HepG2 (cell line): ENCODE measurements around the gene ZNF554.

Experiments used
- EZH2 ChIP-seq: conservative IDR thresholded peaks from 2 replicates; pipeline ENCODE4 v1.6.1; 2012; ENCODE audit warnings: mild to moderate bottlenecking, low read depth, low read length, moderate library complexity
- JUND ChIP-seq: sonication (generic); formaldehyde crosslinking; IDR thresholded peaks from 2 replicates; pipeline ENCODE4 v1.8.0; 2022; ENCODE audit warnings: mild to moderate bottlenecking, missing genetic modification reagents
- KAT7 ChIP-seq: IDR thresholded peaks from 2 replicates; pipeline ENCODE4 v1.6.1; 2018; ENCODE audit warnings: borderline replicate concordance, missing compliant biosample characterization
- MXI1 ChIP-seq: IDR thresholded peaks from 3 replicates; pipeline ENCODE4 v1.6.1; 2012; ENCODE audit warnings: low read depth, low read length, inconsistent platforms, borderline replicate concordance
- NFE2 ChIP-seq: sonication (generic); formaldehyde crosslinking; IDR thresholded peaks from 2 replicates; pipeline ENCODE4 v1.4.0; 2020; ENCODE audit warnings: missing genetic modification reagents
- STAT5B ChIP-seq: sonication (generic); formaldehyde crosslinking; IDR thresholded peaks from 2 replicates; pipeline ENCODE4 v1.4.0; 2020; ENCODE audit warnings: missing genetic modification reagents
- ZFP37 ChIP-seq: sonication (generic); formaldehyde crosslinking; IDR thresholded peaks from 2 replicates; pipeline ENCODE4 v1.4.0; 2020; ENCODE audit warnings: missing genetic modification reagents, borderline replicate concordance
- ZNF343 ChIP-seq: sonication (generic); formaldehyde crosslinking; IDR thresholded peaks from 2 replicates; pipeline ENCODE4 v1.4.0; 2020; ENCODE audit warnings: mild to moderate bottlenecking, missing genetic modification reagents
- ZNF550 ChIP-seq: sonication (generic); formaldehyde crosslinking; IDR thresholded peaks from 2 replicates; pipeline ENCODE4 v1.4.0; 2020; ENCODE audit warnings: mild to moderate bottlenecking, missing genetic modification reagents, borderline replicate concordance
- ZNF878 ChIP-seq: sonication (generic); formaldehyde crosslinking; IDR thresholded peaks from 2 replicates; pipeline ENCODE4 v1.8.1; 2023; ENCODE audit warnings: mild to moderate bottlenecking, missing genetic modification reagents, moderate library complexity
- TF ChIP-seq, protein P1 (sequence below): sonication (generic); formaldehyde crosslinking; IDR thresholded peaks from 2 replicates; pipeline ENCODE4 v1.5.0; 2020; ENCODE audit warnings: mild to moderate bottlenecking, missing genetic modification reagents, moderate library complexity
- TF ChIP-seq, protein P2 (sequence below): sonication (generic); formaldehyde crosslinking; IDR thresholded peaks from 2 replicates; pipeline ENCODE4 v1.8.1; 2023; ENCODE audit warnings: mild to moderate bottlenecking, missing genetic modification reagents, borderline replicate concordance
- TF ChIP-seq, protein P3 (sequence below): sonication (generic); formaldehyde crosslinking; IDR thresholded peaks from 2 replicates; pipeline ENCODE4 v1.5.0; 2020; ENCODE audit warnings: missing genetic modification reagents
- TF ChIP-seq, protein P4 (sequence below): sonication (generic); formaldehyde crosslinking; IDR thresholded peaks from 2 replicates; pipeline ENCODE4 v1.4.0; 2020; ENCODE audit warnings: missing genetic modification reagents, borderline replicate concordance

DNA sequence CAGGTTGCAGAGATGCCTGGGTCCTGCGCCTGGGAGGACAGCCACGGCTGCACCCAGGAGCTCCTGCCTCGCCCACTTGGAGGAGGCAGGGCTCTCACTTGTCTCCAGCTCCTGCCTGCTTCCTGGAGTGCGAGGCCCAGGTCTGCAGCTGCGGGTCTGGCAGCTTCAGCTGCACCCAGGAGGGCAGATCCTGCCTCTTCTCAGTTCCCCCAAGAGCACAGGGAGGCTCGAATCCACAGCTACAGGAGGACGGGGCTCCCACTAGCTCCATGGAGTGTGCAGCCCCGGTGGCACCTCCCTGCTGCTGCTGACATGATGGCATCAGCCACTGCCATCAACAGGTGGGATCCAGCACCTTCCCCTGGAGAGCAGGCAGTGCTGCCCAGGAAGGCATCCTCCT, 4.5 kb downstream of the ZNF554 start:
- TF ChIP-seq ZNF343 (CRISPR knock-in tag) (no peak), STAT5B (no peak), EZH2 (no peak), MXI1 (no peak), KAT7 (CRISPR knock-in tag) (no peak), NFE2 (no peak), ZFP37 (no peak), JUND (CRISPR knock-in tag) (no peak), ZNF550 (no peak), ZNF878 (CRISPR knock-in tag) (no peak)
- TF ChIP-seq, protein P1, sequence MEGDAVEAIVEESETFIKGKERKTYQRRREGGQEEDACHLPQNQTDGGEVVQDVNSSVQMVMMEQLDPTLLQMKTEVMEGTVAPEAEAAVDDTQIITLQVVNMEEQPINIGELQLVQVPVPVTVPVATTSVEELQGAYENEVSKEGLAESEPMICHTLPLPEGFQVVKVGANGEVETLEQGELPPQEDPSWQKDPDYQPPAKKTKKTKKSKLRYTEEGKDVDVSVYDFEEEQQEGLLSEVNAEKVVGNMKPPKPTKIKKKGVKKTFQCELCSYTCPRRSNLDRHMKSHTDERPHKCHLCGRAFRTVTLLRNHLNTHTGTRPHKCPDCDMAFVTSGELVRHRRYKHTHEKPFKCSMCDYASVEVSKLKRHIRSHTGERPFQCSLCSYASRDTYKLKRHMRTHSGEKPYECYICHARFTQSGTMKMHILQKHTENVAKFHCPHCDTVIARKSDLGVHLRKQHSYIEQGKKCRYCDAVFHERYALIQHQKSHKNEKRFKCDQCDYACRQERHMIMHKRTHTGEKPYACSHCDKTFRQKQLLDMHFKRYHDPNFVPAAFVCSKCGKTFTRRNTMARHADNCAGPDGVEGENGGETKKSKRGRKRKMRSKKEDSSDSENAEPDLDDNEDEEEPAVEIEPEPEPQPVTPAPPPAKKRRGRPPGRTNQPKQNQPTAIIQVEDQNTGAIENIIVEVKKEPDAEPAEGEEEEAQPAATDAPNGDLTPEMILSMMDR (CRISPR knock-in tag): no peak
- TF ChIP-seq, protein P2, sequence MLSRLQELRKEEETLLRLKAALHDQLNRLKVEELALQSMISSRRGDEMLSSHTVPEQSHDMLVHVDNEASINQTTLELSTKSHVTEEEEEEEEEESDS (CRISPR knock-in tag): no peak
- TF ChIP-seq, protein P3, sequence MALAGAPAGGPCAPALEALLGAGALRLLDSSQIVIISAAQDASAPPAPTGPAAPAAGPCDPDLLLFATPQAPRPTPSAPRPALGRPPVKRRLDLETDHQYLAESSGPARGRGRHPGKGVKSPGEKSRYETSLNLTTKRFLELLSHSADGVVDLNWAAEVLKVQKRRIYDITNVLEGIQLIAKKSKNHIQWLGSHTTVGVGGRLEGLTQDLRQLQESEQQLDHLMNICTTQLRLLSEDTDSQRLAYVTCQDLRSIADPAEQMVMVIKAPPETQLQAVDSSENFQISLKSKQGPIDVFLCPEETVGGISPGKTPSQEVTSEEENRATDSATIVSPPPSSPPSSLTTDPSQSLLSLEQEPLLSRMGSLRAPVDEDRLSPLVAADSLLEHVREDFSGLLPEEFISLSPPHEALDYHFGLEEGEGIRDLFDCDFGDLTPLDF (CRISPR knock-in tag): no peak
- TF ChIP-seq, protein P4, sequence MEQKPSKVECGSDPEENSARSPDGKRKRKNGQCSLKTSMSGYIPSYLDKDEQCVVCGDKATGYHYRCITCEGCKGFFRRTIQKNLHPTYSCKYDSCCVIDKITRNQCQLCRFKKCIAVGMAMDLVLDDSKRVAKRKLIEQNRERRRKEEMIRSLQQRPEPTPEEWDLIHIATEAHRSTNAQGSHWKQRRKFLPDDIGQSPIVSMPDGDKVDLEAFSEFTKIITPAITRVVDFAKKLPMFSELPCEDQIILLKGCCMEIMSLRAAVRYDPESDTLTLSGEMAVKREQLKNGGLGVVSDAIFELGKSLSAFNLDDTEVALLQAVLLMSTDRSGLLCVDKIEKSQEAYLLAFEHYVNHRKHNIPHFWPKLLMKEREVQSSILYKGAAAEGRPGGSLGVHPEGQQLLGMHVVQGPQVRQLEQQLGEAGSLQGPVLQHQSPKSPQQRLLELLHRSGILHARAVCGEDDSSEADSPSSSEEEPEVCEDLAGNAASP (CRISPR knock-in tag): no peak
